SK-N-MC (cell line): ENCODE data around the gene REM1.

Experiments used
- DNase-seq: peaks from one replicate; pipeline ENCODE4 v3.0.0-alpha.2; 2011; ENCODE audit warnings: low read depth, low spot score
- H3K27ac ChIP-seq: fragments of 200-600 bp; sonication (generic); 2 replicates; pipeline ENCODE4 v1.5.1; 2016; ENCODE audit warnings: mixed run types
- H3K36me3 ChIP-seq: fragments of 200-600 bp; sonication (generic); 2 replicates; pipeline ENCODE4 v1.6.1; 2017; ENCODE audit warnings: antibody characterized with exemption, low read length, mixed read lengths; ENCODE audit not compliant: insufficient read depth
- H3K4me3 ChIP-seq: fragments of 200-600 bp; sonication (generic); 2 replicates; pipeline ENCODE4 v1.5.1; 2016
- H3K9ac ChIP-seq: fragments of 200-600 bp; sonication (generic); 2 replicates; pipeline ENCODE4 v1.8.0; 2017; ENCODE audit warnings: mixed run types, mixed read lengths; ENCODE audit not compliant: insufficient read length
- H3K9me3 ChIP-seq: fragments of 200-600 bp; sonication (generic); 2 replicates; pipeline ENCODE4 v1.6.1; 2017; ENCODE audit warnings: low read depth, mild to moderate bottlenecking, antibody characterized with exemption, low read length, moderate library complexity, mixed read lengths
- EZH2 ChIP-seq: fragments of 200-600 bp; sonication (generic); IDR thresholded peaks from one replicate; pipeline ENCODE4 v1.6.1; 2017; ENCODE audit warnings: antibody characterized with exemption
- FOXP2 ChIP-seq: optimal IDR thresholded peaks from 2 replicates; pipeline ENCODE3; 2011; ENCODE audit warnings: mild to moderate bottlenecking, moderate library complexity; ENCODE audit not compliant: insufficient read depth; ENCODE audit errors: extremely low read length, control extremely low read depth
- POLR2AphosphoS5 ChIP-seq: IDR thresholded peaks from 2 replicates; pipeline ENCODE4 v1.6.1; 2012; ENCODE audit warnings: mild to moderate bottlenecking, low read depth, low read length, borderline replicate concordance

The REM1 gene

DNA sequence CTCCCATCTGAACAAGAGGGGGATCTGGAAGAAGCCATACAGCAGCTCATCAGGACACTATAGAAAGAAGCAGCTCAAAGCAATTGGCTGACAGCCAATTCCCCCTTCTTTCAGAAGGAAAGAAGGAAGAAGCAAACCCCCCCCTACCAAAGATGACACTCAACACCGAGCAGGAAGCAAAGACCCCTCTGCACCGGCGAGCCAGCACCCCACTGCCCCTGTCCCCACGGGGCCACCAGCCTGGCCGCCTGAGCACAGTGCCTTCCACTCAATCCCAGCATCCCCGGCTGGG, 1.2 kb downstream of the REM1 start:
- no peak for TF ChIP-seq POLR2AphosphoS5
- TF ChIP-seq EZH2: no peak
- TF ChIP-seq FOXP2: no peak
- no peak overlapping the region for H3K9ac ChIP-seq
- H3K9me3 ChIP-seq: no peaks in the 10 kb centered on the region
- H3K27ac ChIP-seq: no peak overlapping the region
- no peak overlapping the region for H3K4me3 ChIP-seq
- no peaks in the 10 kb centered on the region for H3K36me3 ChIP-seq
- no peak for DNase-seq

DNA sequence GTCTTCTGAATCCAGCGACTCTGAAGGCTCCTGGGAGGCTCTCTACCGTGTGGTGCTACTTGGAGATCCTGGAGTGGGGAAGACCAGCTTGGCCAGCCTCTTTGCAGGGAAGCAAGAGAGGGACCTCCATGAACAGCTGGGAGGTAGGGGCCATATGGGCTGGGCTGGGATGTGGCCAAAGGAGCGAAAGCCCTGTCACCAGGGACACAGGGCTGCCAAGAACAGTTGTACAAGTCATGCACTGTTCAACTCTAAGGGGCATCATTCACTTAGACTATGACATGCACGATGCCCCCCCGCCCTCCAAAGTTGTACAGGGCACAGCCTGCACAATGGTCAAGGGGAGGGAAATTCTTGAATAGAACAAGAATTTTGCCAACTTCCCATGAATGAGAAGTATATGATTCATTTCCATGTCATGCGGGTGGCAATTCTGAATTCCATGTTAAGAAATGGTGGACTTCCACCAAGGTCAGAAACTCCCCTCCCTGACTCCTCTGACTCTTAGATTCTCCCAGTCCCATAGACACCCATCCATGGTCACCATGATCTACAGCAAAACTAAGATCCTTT, 1.6 kb downstream of the REM1 start:
- H3K9ac ChIP-seq: no peak overlapping the region
- H3K36me3 ChIP-seq: no peaks in the 10 kb centered on the region
- no peak overlapping the region for H3K27ac ChIP-seq
- TF ChIP-seq FOXP2 (no peak), EZH2 (no peak), POLR2AphosphoS5 (no peak)
- H3K4me3 ChIP-seq: no peak overlapping the region
- no peaks in the 10 kb centered on the region for H3K9me3 ChIP-seq
- DNase-seq: no peak

DNA sequence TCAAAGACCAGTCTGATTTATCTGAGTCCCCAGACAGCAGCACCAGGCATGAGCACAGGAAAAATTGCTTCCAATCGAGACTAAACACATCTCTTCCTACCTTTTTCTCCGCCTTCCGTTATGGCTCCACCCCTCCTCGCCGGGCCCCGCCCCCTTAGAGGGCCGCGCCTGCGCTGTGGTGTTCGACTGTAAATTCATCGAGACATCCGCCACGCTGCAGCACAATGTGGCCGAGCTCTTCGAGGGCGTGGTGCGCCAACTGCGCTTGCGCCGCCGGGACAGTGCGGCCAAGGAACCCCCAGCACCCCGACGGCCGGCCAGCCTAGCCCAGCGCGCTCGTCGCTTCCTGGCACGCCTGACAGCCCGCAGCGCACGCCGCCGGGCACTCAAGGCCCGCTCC, 8.9 kb downstream of the REM1 start:
- DNase-seq: no peak
- no peak overlapping the region for H3K4me3 ChIP-seq
- no peaks in the 10 kb centered on the region for H3K36me3 ChIP-seq
- no peak overlapping the region for H3K9ac ChIP-seq
- no peaks in the 10 kb centered on the region for H3K9me3 ChIP-seq
- TF ChIP-seq POLR2AphosphoS5 (no peak), EZH2 (no peak), FOXP2 (no peak)
- no peak overlapping the region for H3K27ac ChIP-seq

DNA sequence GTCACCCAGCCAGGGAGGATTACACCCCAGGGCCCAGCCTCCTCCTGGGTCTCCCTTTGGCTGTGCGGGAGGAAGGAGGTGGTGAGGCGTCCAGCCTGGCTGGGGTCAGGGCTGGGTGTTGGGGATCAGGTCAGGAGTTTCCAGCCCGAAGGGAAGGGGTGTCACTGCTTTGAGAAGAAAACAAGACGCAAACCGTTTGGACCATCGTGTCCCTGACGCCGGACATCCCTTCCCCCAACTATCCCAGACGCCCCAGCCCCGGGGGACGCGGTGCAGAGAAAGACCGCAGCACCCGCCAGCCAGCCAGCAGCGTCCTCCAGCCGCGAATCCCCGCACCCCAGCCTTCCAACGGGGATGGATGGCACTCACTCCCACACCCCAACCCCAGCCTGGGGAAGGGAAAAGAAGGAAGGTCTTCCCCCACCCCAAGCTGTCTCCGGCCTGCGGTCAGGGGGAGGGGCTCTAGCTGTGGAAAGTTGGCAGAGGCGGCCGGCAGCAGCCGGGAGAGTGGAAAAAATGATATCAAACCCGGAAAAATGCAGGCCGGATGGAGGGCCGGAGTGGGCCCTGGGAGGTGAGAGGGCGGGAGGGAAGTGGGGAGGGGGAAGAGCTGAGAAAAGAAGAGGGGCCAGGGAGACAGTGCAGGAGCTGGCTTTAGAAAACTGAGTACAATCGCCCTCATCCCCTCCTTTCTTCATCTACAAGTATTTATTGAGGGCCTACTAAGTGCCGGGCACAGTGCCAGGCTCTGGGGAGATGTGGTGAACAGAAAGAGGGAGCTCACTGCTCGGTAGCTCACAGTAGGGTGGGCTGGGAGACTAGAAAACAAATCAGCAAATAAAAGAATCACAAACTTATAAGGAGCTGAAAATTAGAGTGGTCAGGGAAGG, 10.6 kb downstream of the REM1 start:
- Histone ChIP-seq H3K36me3 (no peaks in the 10 kb centered on the region), H3K9me3 (no peaks in the 10 kb centered on the region), H3K27ac (no peak overlapping the region), H3K4me3 (no peak overlapping the region), H3K9ac (no peak overlapping the region)
- no peak for DNase-seq
- no peak for TF ChIP-seq POLR2AphosphoS5
- no peak for TF ChIP-seq EZH2
- TF ChIP-seq FOXP2: no peak

DNA sequence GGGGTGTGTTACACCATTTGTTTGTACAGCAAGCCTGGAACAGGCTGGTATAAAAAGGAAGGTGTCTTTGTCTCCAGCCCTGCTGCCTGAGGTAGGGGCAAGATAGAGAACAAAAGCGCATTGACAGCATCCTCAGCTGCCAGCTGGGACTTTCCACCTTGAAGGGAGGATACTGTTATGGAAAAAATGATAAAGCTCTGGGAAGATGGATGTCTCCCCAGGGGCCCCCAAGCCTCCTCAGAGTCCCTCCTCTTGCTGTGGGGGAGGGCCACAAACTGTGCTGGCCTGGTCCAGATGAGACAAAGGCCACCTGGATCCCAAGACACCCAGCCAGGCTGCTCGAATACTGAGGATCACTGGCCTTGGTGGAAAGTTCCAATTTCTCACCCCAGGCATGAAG, 13.0 kb downstream of the REM1 start:
- TF ChIP-seq POLR2AphosphoS5 (no peak), FOXP2 (no peak)
- no peak for DNase-seq
- Histone ChIP-seq H3K27ac (no peak overlapping the region), H3K4me3 (no peak overlapping the region), H3K9ac (no peak overlapping the region), H3K9me3 (no peaks in the 10 kb centered on the region), H3K36me3 (no peaks in the 10 kb centered on the region)

DNA sequence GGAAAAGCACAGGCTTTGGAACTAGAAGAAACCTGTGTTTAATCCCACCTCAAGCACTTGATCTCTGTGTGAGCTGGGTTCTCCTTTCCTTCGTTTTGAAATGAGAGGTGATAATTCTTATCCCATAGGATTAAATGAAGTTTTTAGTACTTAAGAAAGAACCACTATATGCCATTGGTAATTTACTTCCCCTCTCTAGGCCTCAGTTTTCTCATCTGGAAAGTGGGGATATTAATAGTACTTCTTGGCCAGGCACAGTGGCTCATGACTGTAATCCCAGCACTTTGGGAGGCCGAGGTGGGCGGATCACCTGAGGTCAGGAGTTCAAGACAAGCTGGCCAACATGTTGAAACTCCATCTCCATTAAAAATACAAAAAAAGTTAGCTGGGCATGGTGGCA, 14.1 kb downstream of the REM1 start:
- Histone ChIP-seq H3K4me3 (no peak overlapping the region), H3K9me3 (no peaks in the 10 kb centered on the region), H3K27ac (no peak overlapping the region), H3K9ac (no peak overlapping the region), H3K36me3 (no peaks in the 10 kb centered on the region)
- TF ChIP-seq EZH2 (no peak), FOXP2 (no peak), POLR2AphosphoS5 (no peak)
- DNase-seq: no peak

DNA sequence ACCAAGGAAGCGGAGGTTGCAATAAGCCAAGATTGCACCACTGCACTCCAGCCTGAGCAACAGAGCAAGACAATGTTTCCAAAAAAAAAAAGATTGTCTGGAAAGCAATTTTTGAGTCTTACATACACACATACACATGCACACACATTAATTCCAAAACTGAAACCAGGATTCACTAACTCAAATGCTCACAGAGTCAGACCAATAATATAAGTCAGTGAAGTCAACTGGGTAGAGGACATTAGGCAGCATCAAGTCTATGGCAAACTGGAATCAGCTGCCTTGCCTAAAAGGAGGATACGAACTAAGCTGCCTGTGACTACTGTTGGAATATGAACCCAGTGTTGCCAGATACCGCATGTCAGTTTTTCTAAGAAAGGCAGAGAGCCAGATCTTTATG, 15.7 kb downstream of the REM1 start:
- TF ChIP-seq POLR2AphosphoS5: no peak
- no peak for TF ChIP-seq EZH2
- TF ChIP-seq FOXP2: no peak
- Histone ChIP-seq H3K27ac (no peak overlapping the region), H3K36me3 (no peaks in the 10 kb centered on the region), H3K9ac (no peak overlapping the region), H3K4me3 (no peak overlapping the region), H3K9me3 (no peaks in the 10 kb centered on the region)
- DNase-seq: no peak

DNA sequence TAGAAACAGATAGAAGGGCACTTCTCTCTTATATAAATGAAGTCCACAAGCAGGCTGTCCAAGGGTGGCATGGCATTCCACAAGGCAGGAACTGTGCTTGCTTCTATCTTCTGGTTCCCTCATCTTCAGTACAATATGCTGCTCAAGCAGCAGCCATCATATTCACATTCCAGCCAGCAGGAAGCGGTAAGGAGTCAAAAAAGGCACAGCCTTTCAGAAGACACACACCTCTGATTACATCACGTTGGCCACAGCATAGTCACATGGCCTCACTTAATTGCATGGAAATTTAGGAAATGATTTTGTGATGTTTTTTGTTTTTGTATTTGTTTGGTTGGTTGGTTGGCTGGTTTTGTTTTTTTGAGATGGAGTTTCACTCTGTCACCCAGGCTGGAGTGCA, 19.0 kb downstream of the REM1 start:
- Histone ChIP-seq H3K4me3 (no peak overlapping the region), H3K9ac (no peak overlapping the region), H3K27ac (no peak overlapping the region), H3K36me3 (no peaks in the 10 kb centered on the region), H3K9me3 (no peaks in the 10 kb centered on the region)
- DNase-seq: no peak
- TF ChIP-seq FOXP2 (no peak), POLR2AphosphoS5 (no peak), EZH2 (no peak)

DNA sequence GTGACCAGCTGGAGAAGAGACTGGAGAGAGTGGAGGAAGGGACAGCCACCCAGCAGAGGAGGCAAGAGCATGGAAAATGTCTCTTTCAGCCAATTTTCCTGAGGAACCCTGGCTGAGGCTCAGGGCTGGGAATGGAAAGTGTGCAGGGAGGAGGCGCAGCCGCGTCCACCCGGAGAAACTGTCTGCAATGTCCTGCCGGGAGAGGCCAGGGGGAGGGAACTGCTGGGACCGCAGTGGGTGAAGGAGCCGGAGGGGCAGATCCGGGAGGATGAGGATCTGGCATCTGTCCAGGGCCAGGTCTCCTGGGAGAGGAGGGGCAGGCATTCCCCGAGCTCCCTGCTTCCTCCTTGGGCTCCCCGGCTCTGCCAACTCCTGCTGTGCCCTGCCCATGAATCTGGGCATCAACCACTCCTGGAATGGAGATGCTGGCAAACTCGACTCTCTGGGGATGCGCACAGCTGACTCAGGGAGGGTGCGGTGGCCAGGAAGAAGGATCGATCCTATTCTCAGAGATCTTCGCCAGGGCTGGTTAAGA, 21.7 kb downstream of the REM1 start:
- TF ChIP-seq POLR2AphosphoS5 (no peak), FOXP2 (no peak), EZH2 (no peak)
- H3K27ac ChIP-seq: no peak overlapping the region
- H3K9me3 ChIP-seq: no peaks in the 10 kb centered on the region
- H3K4me3 ChIP-seq: no peak overlapping the region
- no peak for DNase-seq
- H3K36me3 ChIP-seq: no peaks in the 10 kb centered on the region
- no peak overlapping the region for H3K9ac ChIP-seq
